OCI-LY3 (cell line): Measurements from ENCODE around the gene SEC22A.

Experiments
- H2AFZ ChIP-seq: fragments of 200-600, 300-600 bp; shearing (Covaris generic); 2 replicates; pipeline ENCODE4 v1.6.0; 2014; ENCODE audit warnings: antibody characterized with exemption, low read depth, low read length
- H3K27ac ChIP-seq: fragments of 200-600, 300-600 bp; sonication (generic); 2 replicates; pipeline ENCODE4 v1.5.1; 2014; ENCODE audit warnings: mild to moderate bottlenecking, low read length, moderate library complexity, mixed read lengths
- H3K27me3 ChIP-seq: fragments of 200-600, 300-600 bp; sonication (generic); 2 replicates; pipeline ENCODE4 v1.6.1; 2014; ENCODE audit warnings: low read depth, low read length, mixed read lengths
- H3K36me3 ChIP-seq: fragments of 200-600, 300-600 bp; sonication (generic); replicated peaks from 2 replicates; pipeline ENCODE3; 2014; ENCODE audit warnings: low read depth, low read length, mixed read lengths
- H3K4me1 ChIP-seq: fragments of 300-600, 200-600 bp; sonication (generic); 2 replicates; pipeline ENCODE4 v1.6.1; 2014; ENCODE audit warnings: low read length, mixed read lengths
- H3K4me2 ChIP-seq: fragments of 200-600, 300-600 bp; sonication (generic); 2 replicates; pipeline ENCODE4 v1.6.1; 2014; ENCODE audit warnings: low read length, mixed read lengths
- H3K4me3 ChIP-seq: fragments of 300-600, 200-600 bp; sonication (generic); 2 replicates; pipeline ENCODE4 v1.5.1; 2014; ENCODE audit warnings: antibody characterized with exemption, mild to moderate bottlenecking, low read length, moderate library complexity
- H3K79me2 ChIP-seq: fragments of 300-600, 200-600 bp; shearing (Covaris generic); 2 replicates; pipeline ENCODE4 v1.6.1; 2014; ENCODE audit warnings: mild to moderate bottlenecking, low read length, mixed read lengths
- H3K9ac ChIP-seq: fragments of 300-600, 200-600 bp; shearing (Covaris generic); 2 replicates; pipeline ENCODE4 v1.6.0; 2014; ENCODE audit warnings: mild to moderate bottlenecking, low read length, moderate library complexity
- H3K9me3 ChIP-seq: fragments of 200-600, 300-600 bp; shearing (Covaris generic); 2 replicates; pipeline ENCODE4 v1.6.1; 2014; ENCODE audit warnings: low read length, mixed read lengths; ENCODE audit not compliant: insufficient read depth
- H4K20me1 ChIP-seq: fragments of 200-600, 300-600 bp; sonication (generic); 2 replicates; pipeline ENCODE4 v1.6.1; 2016; ENCODE audit warnings: low read length, mixed read lengths; ENCODE audit not compliant: insufficient read depth
- EZH2phosphoT487 ChIP-seq: fragments of 200-600 bp; shearing (Covaris generic); IDR thresholded peaks from 2 replicates; pipeline ENCODE4 v1.6.1; 2018; ENCODE audit warnings: antibody characterized with exemption, mixed run types, low read depth
- TF ChIP-seq, protein P1 (sequence below): fragments of 200-600, 300-600 bp; sonication (generic); IDR thresholded peaks from 2 replicates; pipeline ENCODE4 v1.5.1; 2014; ENCODE audit warnings: antibody characterized with exemption, low read length, low read depth

SEC22A gene

DNA sequence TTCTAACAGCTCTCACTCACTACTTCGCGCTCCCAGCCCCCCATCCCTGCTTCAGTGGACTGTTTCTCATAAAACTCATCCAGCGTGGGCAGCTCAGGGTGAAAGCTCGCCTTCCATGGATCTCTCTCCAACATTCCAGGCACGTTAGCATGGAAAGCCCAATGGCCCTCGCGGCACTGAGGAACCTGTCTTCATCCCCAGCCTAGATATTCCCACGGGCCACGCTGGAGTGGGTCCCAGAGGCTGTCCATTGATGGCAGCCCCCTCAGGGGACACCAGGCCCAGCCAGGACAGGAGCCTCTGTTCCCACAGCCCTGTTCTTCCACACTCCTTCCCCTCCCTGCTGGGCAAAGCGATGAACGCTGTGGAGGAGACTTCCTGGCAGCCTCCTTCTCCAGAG lies 121.1 kb downstream of the SEC22A start:
- Histone ChIP-seq H3K27ac (no peak overlapping the region), H2AFZ (no peak overlapping the region), H3K79me2 (no peaks in the 10 kb centered on the region), H4K20me1 (no peaks in the 10 kb centered on the region), H3K4me1 (peaks cover 5% of the 10 kb centered on the region; the same call in 1 of the 2 replicates), H3K27me3 (peaks cover 35% of the 10 kb centered on the region), H3K4me2 (no peak overlapping the region), H3K36me3 (no peaks in the 10 kb centered on the region), H3K9ac (no peak overlapping the region), H3K9me3 (no peaks in the 10 kb centered on the region), H3K4me3 (no peak overlapping the region)
- TF ChIP-seq, protein P1, sequence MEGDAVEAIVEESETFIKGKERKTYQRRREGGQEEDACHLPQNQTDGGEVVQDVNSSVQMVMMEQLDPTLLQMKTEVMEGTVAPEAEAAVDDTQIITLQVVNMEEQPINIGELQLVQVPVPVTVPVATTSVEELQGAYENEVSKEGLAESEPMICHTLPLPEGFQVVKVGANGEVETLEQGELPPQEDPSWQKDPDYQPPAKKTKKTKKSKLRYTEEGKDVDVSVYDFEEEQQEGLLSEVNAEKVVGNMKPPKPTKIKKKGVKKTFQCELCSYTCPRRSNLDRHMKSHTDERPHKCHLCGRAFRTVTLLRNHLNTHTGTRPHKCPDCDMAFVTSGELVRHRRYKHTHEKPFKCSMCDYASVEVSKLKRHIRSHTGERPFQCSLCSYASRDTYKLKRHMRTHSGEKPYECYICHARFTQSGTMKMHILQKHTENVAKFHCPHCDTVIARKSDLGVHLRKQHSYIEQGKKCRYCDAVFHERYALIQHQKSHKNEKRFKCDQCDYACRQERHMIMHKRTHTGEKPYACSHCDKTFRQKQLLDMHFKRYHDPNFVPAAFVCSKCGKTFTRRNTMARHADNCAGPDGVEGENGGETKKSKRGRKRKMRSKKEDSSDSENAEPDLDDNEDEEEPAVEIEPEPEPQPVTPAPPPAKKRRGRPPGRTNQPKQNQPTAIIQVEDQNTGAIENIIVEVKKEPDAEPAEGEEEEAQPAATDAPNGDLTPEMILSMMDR: no peak
- no peak for TF ChIP-seq EZH2phosphoT487
